HepG2 (cell line): ENCODE measurements around the gene UBE2O. TPM values are rescaled to one million over a fixed set of nuclear protein-coding genes. Genes with fewer than 3 reads are reported as not detected.
A peak's percentile ranks its signal among the peaks of the same experiment; 100 is the strongest.

Experiments
- AHR ChIP-seq: IDR thresholded peaks from 2 replicates; pipeline ENCODE4 v1.6.1; 2018; ENCODE audit warnings: missing genetic modification reagents, missing compliant biosample characterization
- ARNTL ChIP-seq: sonication (generic); formaldehyde crosslinking; IDR thresholded peaks from 2 replicates; pipeline ENCODE4 v1.4.0; 2020; ENCODE audit warnings: mild to moderate bottlenecking, missing genetic modification reagents
- HINFP ChIP-seq: sonication (generic); formaldehyde crosslinking; IDR thresholded peaks from 2 replicates; pipeline ENCODE4 v1.4.0; 2020; ENCODE audit warnings: low read depth, mild to moderate bottlenecking, missing genetic modification reagents
- HNF4A ChIP-seq: sonication (generic); formaldehyde crosslinking; IDR thresholded peaks from 2 replicates; pipeline ENCODE4 v1.4.0; 2020; ENCODE audit warnings: missing genetic modification reagents
- HOMEZ ChIP-seq: IDR thresholded peaks from 2 replicates; pipeline ENCODE4 v1.6.1; 2016; ENCODE audit warnings: low read depth
- IKZF1 ChIP-seq: fragments of 450-650 bp; IDR thresholded peaks from 2 replicates; pipeline ENCODE4 v1.7.1; 2016
- JUND ChIP-seq: sonication (generic); formaldehyde crosslinking; IDR thresholded peaks from 2 replicates; pipeline ENCODE4 v1.8.0; 2022; ENCODE audit warnings: mild to moderate bottlenecking, missing genetic modification reagents
- KAT7 ChIP-seq: IDR thresholded peaks from 2 replicates; pipeline ENCODE4 v1.6.1; 2018; ENCODE audit warnings: borderline replicate concordance, missing compliant biosample characterization
- MYC ChIP-seq: sonication (generic); formaldehyde crosslinking; IDR thresholded peaks from 2 replicates; pipeline ENCODE4 v1.9.0; 2021; ENCODE audit warnings: missing genetic modification reagents, borderline replicate concordance
- PPARG ChIP-seq: conservative IDR thresholded peaks from 2 replicates; pipeline ENCODE4 v1.6.1; 2016; ENCODE audit warnings: missing biosample characterization, missing genetic modification reagents
- RXRB ChIP-seq: IDR thresholded peaks from 2 replicates; pipeline ENCODE4 v1.6.1; 2016; ENCODE audit warnings: borderline replicate concordance, missing genetic modification reagents, missing compliant biosample characterization
- SP5 ChIP-seq: IDR thresholded peaks from 2 replicates; pipeline ENCODE4 v1.6.1; 2016; ENCODE audit warnings: low read depth, borderline replicate concordance
- ZNF124 ChIP-seq: sonication (generic); formaldehyde crosslinking; IDR thresholded peaks from 2 replicates; pipeline ENCODE4 v1.4.0; 2020; ENCODE audit warnings: missing genetic modification reagents
- ZNF431 ChIP-seq: sonication (generic); formaldehyde crosslinking; IDR thresholded peaks from 2 replicates; pipeline ENCODE4 v1.9.0; 2022; ENCODE audit warnings: missing genetic modification reagents, low read depth, mild to moderate bottlenecking, borderline replicate concordance
- ZNF572 ChIP-seq: sonication (generic); formaldehyde crosslinking; IDR thresholded peaks from 2 replicates; pipeline ENCODE4 v1.5.1; 2020; ENCODE audit warnings: mild to moderate bottlenecking, missing genetic modification reagents
- ZNF577 ChIP-seq: sonication (generic); formaldehyde crosslinking; IDR thresholded peaks from 2 replicates; pipeline ENCODE4 v1.4.0; 2020; ENCODE audit warnings: mild to moderate bottlenecking, low read depth, missing genetic modification reagents, borderline replicate concordance
- ZNF629 ChIP-seq: sonication (generic); formaldehyde crosslinking; conservative IDR thresholded peaks from 2 replicates; pipeline ENCODE4 v1.5.0; 2020; ENCODE audit warnings: missing genetic modification reagents
- ZNF644 ChIP-seq: IDR thresholded peaks from 2 replicates; pipeline ENCODE4 v1.6.1; 2016; ENCODE audit warnings: low read depth
- ZNF780A ChIP-seq: sonication (generic); formaldehyde crosslinking; IDR thresholded peaks from 2 replicates; pipeline ENCODE4 v1.8.0; 2022; ENCODE audit warnings: mild to moderate bottlenecking, missing genetic modification reagents, moderate library complexity
- ZNF790 ChIP-seq: sonication (generic); formaldehyde crosslinking; IDR thresholded peaks from 2 replicates; pipeline ENCODE4 v1.8.0; 2022; ENCODE audit warnings: missing genetic modification reagents, mild to moderate bottlenecking, borderline replicate concordance
- polyA plus RNA-seq, 8 experiments: library from polyadenylated mRNA; depleted of rRNA in 3 of 8; stranded (reverse) in 7 of 8; unstranded in 1 of 8; fragments of >200 nt; fragmentation: Illumina TruSeq in 4 of 8; extraction: Trizol in 4 of 8; gene quantifications; 2 replicates each; pipeline versions ENCODE4 v1.2.1 to v1.2.3, GENCODE V29; 2011 to 2016; ENCODE audit warnings: low read depth in 4 of 8, missing spikeins in 1 of 8, mixed read lengths in 1 of 8; ENCODE audit not compliant: insufficient read depth in 1 of 8
- total RNA-seq, 5 experiments: library from RNA; depleted of rRNA; stranded (reverse); fragments of >200 nt; fragmentation: Illumina TruSeq; extraction: Trizol; gene quantifications; 2 replicates each; pipeline ENCODE4 v1.2.3, GENCODE V29; 2016; ENCODE audit warnings: low read depth in 1 of 5
- TF ChIP-seq, protein P1 (sequence below): sonication (generic); formaldehyde crosslinking; IDR thresholded peaks from 2 replicates; pipeline ENCODE4 v1.4.0; 2020; ENCODE audit warnings: missing genetic modification reagents
- TF ChIP-seq, protein P2 (sequence below): sonication (generic); formaldehyde crosslinking; IDR thresholded peaks from 2 replicates; pipeline ENCODE4; 2020; ENCODE audit warnings: missing genetic modification reagents, mild to moderate bottlenecking, borderline replicate concordance

UBE2O gene
- total and polyA plus RNA-seq, 2 of the 13 experiments (the other 11 are each of a cell fraction or from before 2014, with no cell fraction given): 21.5 to 23.5 TPM

- TF ChIP-seq, protein P1, sequence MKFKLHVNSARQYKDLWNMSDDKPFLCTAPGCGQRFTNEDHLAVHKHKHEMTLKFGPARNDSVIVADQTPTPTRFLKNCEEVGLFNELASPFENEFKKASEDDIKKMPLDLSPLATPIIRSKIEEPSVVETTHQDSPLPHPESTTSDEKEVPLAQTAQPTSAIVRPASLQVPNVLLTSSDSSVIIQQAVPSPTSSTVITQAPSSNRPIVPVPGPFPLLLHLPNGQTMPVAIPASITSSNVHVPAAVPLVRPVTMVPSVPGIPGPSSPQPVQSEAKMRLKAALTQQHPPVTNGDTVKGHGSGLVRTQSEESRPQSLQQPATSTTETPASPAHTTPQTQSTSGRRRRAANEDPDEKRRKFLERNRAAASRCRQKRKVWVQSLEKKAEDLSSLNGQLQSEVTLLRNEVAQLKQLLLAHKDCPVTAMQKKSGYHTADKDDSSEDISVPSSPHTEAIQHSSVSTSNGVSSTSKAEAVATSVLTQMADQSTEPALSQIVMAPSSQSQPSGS (CRISPR knock-in tag): 0 out of 2 replicates have a peak, but pooled peaks have one; percentile 18
- no peak for TF ChIP-seq ZNF124 (CRISPR knock-in tag)
- TF ChIP-seq JUND (CRISPR knock-in tag): no peak
- TF ChIP-seq AHR (CRISPR knock-in tag): 0 out of 2 replicates have a peak, but pooled peaks have one; percentile 9
- TF ChIP-seq ARNTL: 0 out of 2 replicates have a peak, but pooled peaks have one; percentile 29
- peak; percentile 15; the same call in 1 of the 2 replicates for TF ChIP-seq MYC (CRISPR knock-in tag)
- TF ChIP-seq HINFP (CRISPR knock-in tag): no peak
- peak; percentile 96 for TF ChIP-seq ZNF629 (CRISPR knock-in tag)
- TF ChIP-seq ZNF780A (CRISPR knock-in tag): no peak
- TF ChIP-seq, protein P2, sequence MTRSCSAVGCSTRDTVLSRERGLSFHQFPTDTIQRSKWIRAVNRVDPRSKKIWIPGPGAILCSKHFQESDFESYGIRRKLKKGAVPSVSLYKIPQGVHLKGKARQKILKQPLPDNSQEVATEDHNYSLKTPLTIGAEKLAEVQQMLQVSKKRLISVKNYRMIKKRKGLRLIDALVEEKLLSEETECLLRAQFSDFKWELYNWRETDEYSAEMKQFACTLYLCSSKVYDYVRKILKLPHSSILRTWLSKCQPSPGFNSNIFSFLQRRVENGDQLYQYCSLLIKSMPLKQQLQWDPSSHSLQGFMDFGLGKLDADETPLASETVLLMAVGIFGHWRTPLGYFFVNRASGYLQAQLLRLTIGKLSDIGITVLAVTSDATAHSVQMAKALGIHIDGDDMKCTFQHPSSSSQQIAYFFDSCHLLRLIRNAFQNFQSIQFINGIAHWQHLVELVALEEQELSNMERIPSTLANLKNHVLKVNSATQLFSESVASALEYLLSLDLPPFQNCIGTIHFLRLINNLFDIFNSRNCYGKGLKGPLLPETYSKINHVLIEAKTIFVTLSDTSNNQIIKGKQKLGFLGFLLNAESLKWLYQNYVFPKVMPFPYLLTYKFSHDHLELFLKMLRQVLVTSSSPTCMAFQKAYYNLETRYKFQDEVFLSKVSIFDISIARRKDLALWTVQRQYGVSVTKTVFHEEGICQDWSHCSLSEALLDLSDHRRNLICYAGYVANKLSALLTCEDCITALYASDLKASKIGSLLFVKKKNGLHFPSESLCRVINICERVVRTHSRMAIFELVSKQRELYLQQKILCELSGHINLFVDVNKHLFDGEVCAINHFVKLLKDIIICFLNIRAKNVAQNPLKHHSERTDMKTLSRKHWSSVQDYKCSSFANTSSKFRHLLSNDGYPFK (CRISPR knock-in tag): 0 out of 2 replicates have a peak, but pooled peaks have one; percentile 12
- peak; percentile 29; the same call in 1 of the 2 replicates for TF ChIP-seq RXRB (CRISPR knock-in tag)
- TF ChIP-seq ZNF790 (CRISPR knock-in tag): no peak
- TF ChIP-seq HNF4A: peak; percentile 53
- TF ChIP-seq HOMEZ: no peak
- no peak for TF ChIP-seq IKZF1
- TF ChIP-seq ZNF431 (CRISPR knock-in tag): no peak
- TF ChIP-seq ZNF572 (CRISPR knock-in tag): 0 out of 2 replicates have a peak, but pooled peaks have one; percentile 24
- no peak for TF ChIP-seq SP5 (CRISPR knock-in tag)
- 0 out of 2 replicates have a peak, but pooled peaks have one; percentile 24 for TF ChIP-seq KAT7 (CRISPR knock-in tag)
- TF ChIP-seq ZNF644: no peak
- 0 out of 2 replicates have a peak, but pooled peaks have one; percentile 33 for TF ChIP-seq PPARG (CRISPR knock-in tag)
- no peak for TF ChIP-seq ZNF577 (CRISPR knock-in tag)
Measured at GRCh38 chr17:76408037-76408849, 44.7 kb downstream of the UBE2O start (continued).
